Epithelial cell of esophagus (primary cell): Measurements from ENCODE around the gene NAT8L.

Experiments used
- DNase-seq: peaks from one replicate; pipeline ENCODE4 v3.0.0; 2010; ENCODE audit warnings: low read depth
- H3K4me3 ChIP-seq: 2 replicates; pipeline ENCODE4 v1.5.1; 2011; ENCODE audit warnings: mild to moderate bottlenecking, low read length, control low read depth
- TF ChIP-seq, protein P1 (sequence below): IDR thresholded peaks from 2 replicates; pipeline ENCODE4 v1.5.1; 2011; ENCODE audit warnings: low read depth, mild to moderate bottlenecking, low read length, control low read depth, inconsistent platforms; ENCODE audit not compliant: insufficient read depth; ENCODE audit errors: missing control alignments

The NAT8L gene

DNA sequence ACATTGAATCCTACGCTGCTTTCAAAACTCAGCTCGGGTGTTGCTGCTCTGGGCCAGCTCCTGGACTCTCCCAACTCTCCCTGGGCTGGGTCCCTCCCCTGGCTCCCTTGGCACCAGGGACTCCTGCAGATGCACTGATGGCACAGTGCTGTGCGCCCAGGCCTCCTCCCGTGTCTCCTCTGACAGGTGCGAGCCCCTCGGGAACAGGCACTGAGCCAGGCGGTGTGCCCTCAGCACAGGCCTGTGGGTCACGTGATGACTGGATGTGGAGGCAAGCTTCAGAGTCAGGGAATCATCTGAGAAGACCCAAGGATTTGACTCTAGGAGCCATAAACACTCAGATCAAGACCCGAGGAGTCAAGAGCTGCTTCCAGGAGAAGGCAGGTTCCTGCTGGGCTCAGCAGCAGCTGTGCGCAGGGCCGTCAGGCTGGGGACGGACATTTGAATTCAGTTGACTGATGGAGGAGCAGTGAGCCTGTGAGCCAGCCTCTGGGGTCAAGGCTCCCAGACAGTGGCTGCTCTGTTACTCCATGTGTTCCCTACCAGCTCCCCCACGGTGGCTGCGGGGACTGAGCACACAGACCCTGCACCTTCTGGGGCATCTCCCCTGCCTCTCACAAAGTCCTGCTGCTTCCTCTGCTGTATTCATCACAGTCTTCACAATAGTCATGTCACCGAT is 33.0 kb downstream of the NAT8L start:
- H3K4me3 ChIP-seq, result no peak overlapping the region
- DNase-seq, result no peak
- TF ChIP-seq, protein P1, sequence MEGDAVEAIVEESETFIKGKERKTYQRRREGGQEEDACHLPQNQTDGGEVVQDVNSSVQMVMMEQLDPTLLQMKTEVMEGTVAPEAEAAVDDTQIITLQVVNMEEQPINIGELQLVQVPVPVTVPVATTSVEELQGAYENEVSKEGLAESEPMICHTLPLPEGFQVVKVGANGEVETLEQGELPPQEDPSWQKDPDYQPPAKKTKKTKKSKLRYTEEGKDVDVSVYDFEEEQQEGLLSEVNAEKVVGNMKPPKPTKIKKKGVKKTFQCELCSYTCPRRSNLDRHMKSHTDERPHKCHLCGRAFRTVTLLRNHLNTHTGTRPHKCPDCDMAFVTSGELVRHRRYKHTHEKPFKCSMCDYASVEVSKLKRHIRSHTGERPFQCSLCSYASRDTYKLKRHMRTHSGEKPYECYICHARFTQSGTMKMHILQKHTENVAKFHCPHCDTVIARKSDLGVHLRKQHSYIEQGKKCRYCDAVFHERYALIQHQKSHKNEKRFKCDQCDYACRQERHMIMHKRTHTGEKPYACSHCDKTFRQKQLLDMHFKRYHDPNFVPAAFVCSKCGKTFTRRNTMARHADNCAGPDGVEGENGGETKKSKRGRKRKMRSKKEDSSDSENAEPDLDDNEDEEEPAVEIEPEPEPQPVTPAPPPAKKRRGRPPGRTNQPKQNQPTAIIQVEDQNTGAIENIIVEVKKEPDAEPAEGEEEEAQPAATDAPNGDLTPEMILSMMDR, result no peak

DNA sequence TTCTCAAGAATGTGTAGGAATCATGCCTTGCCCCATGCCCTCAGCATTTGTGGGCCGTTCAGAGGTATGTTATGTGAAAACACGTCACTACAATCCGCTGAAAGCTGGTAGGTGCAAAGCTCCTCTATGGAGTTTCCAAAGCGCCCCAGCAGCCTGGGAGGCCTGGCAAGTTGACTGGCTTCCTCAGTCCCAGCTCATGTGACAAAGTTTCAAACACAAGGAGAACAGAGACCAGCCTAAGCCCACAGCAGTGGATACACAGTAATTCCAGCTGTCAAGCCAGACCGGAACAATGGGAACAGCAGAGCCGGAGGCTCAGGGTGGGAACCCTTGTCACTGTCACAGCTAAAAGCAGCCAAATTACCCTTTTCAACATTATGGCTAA is 33.5 kb downstream of the NAT8L start:
- DNase-seq, result no peak
- no peak overlapping the region for H3K4me3 ChIP-seq
- TF ChIP-seq, protein P1, result no peak

DNA sequence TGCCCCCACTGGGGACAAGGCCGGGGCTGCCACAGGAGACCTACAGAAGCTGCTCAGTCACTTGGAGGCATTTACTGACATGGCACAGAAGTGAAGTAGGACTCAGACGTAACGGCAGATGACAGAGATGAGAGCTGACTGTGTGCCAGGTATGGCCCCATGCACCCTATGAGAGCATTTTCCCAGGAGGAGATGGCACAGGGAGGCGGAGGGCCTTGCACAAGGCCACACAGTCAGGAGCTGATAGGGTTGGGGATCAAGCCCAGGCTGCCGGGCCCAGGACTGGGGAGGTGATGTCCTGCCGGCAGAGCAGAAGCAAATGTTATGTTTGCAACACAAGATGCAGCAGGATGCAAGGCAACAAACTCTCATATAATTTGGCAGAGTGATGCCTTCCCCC is 34.1 kb downstream of the NAT8L start:
- H3K4me3 ChIP-seq, result no peak overlapping the region
- no peak for DNase-seq
- TF ChIP-seq, protein P1, result no peak

DNA sequence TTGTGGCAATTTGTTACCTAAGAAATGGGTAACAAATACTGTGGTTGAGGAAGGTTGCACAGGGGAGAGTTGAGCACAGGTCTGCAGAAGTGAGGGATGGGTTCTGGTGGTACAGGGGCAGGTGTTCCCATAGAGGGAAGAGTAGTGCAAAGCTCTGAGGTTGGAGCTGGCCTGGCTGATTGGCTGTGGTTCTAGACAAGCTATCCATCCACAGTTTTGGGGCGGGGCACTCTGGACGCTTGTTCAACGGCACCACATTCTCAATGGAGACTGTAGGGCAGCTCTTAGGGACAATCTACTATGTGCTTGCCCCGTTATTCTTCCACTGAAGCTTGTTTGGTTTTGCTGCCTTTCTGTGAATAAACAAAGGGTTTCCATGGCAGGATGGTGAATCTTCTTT is 35.4 kb downstream of the NAT8L start:
- TF ChIP-seq, protein P1, result no peak
- no peak overlapping the region for H3K4me3 ChIP-seq
- DNase-seq, result no peak

DNA sequence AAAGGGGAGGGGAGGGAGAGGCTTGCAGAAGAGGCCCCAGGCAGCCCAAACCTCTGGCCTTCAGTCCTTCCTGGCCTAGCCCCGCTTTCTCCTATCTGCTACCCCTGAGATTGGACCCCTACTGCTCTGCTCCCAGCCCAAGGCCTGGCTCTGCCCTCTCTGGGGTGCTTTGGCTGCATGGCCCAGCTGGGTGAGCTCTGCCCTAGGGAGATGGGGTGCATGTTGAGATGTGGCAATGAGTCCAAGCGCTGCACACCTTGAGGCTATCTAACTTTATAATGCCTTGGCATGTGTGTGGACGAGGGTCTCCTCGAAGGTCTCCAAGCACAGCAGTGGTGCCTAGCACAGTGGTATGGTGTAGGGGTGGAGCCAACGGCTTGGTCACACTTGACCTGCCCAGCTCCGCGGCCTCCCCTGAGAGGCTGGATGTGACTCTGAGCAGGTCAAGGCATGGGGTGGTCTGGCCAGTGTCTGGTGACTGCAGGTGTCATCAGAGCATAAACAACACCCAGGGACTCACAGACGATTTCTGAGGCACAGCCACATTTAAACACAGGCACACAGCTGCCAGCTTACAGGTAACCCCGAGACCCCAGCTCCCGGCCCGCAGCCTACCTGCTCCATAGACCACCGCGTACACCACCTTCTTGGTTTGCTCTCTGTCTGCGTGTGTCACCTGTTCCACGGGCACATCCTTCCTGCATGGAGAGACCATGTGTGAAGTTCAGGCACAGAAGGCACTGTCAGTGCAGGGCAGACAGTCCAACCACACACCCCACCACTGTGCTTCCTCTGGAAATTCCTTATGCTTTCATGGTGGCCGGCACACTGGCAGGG is 36.3 kb downstream of the NAT8L start:
- no peak for DNase-seq
- TF ChIP-seq, protein P1, result no peak
- H3K4me3 ChIP-seq, result no peak overlapping the region

DNA sequence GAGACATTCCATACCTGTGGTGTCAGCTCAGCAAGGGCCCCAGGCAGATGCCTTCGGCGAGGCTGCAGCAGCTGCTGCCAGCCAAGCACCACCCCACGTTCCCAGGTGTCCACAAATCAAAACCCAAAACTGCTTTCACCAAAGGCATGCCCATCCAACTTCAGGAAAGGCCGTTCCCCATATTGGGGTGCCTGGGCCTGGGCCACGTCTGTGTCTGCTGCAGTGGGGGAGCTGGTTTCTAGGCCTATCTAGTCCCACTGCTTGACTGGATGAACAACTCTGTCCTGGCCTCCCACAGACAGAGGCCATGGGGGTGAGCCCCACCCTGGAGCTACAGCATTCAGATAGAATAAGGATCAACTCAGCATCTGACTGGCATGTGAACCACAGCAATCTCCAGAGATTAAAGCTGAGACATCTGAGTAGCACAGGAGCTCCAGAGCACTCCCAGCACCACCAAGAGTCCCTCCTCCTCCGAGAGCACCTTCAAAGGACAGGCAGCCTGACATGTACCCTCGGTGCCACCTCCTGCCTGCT is 37.0 kb downstream of the NAT8L start:
- no peak overlapping the region for H3K4me3 ChIP-seq
- peak; percentile 31 for DNase-seq
- TF ChIP-seq, protein P1, result no peak
